Amniotic epithelial cell (primary cell): ENCODE results near the gene BCL2A1.
A peak's percentile ranks its signal among the peaks of the same experiment; 100 is the strongest.
"Not testable (repeated sequence)": the region's sequence is repeated elsewhere in the genome, so short reads cannot be mapped to it uniquely, and the experiment has no call there.

Experiments used
- DNase-seq: peaks from one replicate; pipeline ENCODE4 v3.0.0-alpha.2; 2010; ENCODE audit warnings: low read depth

Gene BCL2A1

DNA sequence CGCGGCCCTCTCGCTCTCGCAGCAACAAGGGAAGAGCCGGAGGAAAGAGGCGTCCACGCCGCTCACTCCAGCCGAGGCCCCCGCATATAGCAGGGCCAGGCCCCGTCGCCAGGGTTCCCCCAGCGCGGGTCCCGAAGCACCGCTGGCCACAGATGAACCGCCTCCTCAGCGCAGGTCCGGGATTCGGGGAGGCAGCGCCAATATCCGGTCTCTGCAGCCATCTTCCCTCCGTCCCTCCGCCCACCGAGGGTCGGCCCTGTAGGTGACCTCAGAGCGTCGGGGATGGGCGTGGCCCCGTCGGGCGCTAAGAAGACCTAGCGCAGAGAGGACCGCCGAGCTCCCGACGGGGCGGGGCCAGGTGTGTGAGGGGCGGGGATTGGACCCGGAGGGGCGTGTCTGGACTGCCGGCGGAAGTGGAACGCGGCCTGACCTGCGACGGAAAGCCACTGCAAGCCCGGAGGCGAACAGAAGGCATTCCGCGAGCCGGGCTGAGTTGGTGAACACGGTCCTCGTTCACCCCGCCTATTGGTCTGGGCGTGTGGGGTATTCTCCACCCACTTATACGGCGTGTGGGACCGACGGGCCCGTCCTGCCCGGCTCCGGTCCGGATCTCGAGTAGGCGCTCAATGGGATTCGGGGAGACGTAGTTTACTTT, 47.4 kb downstream of the BCL2A1 start:
- DNase-seq = peak; percentile 96

DNA sequence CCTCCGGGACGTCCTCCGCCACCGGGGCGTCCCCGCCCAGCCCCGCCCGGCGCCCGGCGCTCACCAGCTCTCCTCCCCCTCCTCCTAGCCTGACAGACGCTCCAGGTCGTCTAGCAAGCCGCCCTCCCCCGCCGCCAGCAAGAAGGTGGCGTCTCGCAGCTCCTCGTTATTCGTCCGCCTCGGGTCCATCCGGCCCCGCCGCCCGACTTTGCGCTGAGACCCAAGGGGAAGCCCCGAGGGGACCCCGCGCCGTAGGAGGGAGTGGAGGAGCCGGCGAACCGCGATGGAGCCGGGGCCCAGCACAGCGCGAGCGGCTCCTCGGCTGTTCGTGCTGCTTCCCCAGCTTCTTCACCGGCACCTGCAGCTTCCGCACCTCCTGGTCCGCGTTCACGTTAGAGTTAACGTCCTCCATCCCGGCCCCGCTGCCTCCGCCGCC, 47.9 kb downstream of the BCL2A1 start:
- peak; percentile 45 for DNase-seq

DNA sequence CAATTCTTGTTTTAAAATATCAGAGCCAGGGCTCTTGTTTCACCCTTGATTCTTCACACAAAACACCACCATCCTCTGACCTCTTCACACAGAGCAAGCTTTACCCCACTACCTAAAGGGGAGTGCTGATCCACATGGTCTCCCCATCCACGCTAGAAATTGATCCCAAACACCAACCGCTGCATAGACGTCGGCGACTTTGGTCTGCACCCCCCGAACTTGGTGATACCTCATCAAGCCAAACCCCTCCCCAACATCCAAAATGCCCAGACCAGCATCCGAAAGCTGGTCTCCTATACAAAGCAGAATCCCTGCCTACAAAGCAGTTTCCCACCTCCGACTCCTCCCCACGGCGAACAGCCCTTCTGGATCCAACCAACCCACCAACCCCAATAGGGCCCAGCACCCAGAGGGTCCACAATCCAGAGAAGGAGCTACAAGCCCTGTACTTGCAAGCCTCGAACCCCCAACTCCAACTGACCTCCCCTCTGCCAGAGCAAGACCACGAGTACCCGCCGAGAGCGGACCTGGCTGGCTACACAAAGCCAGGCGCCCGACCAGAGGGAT, 48.4 kb downstream of the BCL2A1 start:
- no peak for DNase-seq

DNA sequence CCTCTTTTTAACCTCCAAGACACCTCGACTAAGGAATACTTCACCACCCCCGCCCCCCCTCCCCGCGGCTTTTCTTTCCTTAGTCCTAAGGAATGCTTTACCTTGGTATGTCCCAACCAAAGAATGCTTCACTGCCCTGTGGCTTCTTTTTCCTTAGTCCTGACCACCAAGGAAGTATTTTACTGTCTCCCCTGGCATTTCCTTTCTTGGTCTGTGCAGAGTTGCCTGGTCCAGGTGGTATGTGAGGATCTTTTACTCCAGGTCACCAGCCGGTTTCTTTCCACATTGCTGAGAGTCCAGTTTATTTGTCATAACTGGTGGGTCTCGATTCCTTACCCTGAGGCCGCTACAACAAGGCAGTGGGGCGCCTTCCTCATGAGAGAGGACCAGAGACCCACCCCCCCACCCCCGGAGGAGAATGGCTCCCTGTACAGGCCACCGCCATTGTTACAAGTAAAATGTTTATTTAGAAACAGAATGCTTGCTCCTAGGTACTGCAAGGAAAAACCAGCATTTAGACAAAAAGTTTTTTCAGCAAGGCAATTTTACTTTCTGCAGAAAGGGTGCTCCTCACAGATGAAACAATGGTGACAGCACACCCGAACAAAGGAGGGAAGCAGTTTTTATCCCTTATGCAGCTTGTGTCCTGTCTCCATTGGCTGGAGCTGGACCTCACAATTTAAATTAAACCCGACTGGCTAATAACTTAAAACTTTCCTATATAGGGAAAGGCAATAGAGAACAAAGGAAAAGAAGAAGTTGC, 51.1 kb downstream of the BCL2A1 start:
- DNase-seq = no peak

DNA sequence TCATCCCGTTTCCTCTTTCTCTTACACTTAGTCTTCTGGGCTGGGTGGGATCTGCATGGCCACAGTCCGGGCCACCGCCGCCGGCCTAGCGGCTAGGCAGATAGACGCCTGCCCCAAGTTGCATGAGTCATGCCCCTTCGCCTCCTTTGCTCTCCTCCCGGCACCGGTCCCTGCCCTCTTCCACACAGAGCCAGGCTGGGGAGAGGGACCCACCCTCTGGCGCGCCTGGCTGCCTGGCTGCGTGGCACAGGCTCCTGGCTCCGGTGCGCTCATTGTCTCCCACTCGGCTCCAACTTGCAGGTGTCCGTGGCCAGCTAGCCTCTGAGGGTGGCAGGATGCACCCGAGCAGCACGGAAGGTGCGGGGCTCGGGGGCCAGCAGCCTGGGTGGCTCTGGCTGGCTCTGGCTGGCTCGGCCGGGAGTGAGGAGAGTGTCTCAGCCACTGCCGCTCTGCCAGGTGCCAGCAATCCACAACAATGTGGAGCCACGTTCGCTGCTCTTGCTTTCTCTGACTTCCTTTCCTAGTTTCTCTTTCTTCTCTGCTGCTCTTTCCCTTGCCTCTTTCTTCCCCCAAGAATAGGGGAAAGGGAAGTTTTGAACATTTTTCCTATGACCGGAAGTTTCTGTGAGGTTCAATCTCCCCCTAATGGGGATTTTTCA, 51.8 kb downstream of the BCL2A1 start:
- no peak for DNase-seq

DNA sequence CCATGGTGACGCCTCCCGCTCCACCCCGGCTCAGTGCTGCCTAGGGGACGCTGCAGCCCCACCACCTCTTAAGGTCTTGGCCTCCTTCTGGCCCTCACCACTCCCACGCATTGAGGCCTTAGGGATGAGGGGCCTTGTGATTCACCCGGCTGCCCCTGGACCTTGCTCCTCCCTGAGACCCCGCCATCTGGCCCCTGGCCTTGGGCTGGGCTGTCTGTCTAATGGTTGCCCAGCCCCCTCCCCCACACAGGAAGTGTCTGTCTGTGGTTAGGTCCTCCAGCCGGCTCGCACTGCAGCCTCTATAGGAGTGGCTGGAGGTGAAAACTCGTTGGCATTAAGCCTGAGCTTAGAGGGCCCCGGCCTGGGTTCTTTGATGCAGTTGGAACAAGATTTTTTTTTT, 52.7 kb downstream of the BCL2A1 start:
- peak; percentile 51 for DNase-seq

DNA sequence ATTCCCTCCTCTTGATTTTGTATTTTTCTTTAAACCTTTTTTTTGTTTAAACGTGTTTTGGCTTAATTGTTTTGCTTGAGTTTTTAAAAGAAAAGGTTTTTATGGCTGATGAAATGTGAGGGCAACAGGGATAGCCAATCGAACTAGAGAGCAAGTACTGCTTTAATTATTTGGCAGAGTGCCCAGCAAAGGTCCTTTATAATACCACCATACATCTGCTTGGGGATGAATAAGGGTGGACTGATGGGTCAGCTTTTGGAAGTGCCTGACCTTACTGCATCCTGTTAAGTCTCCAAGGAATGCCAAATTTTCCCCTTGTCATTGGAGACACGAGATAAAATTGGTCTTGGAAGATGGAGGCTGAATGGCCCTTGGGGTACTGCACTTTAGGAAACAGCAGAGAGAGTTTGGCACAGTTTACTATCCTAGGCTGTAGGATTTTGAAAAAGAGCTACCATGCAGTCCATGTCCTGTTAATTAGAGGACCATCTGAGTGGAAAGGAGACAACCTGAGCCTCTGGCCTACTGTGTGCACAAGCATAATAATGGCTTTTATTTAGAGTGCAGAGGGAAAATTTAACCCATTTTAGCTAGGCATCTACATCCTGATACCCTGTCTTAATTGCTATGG, 54.4 kb downstream of the BCL2A1 start:
- DNase-seq = no peak

DNA sequence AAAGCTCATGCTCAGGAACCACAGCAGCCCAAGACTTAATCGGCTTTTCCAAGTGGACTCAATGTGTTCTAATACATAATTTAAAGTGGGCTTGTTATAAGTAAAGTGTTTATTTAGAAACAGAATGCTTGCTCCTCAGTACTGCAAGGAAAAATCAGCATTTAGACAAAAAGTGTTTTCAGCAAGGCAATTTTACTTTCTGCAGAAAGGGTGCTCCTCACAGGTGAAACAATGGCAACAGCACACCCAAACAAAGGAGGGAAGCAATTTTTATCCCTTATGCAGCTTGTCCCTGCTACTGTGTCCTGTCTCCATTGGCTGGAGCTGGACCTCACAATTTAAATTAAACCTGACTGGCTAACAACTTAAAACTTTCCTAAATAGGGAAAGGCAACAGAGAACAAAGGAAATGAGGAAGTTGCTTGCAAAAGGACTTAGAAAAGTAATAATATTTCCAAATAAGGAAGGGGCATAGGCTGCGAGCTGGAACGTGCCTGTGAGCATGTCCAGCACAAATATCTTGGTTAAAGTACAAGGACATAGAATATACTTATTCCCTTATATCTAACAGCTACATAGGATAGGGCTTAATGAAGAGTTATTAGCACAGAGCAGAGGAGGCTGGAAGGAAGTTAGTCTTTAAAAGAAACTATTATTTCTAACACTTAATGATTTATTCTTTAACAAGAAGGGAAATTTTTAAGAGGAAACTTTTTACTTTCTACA, 55.1 kb downstream of the BCL2A1 start:
- DNase-seq = not testable (repeated sequence)

DNA sequence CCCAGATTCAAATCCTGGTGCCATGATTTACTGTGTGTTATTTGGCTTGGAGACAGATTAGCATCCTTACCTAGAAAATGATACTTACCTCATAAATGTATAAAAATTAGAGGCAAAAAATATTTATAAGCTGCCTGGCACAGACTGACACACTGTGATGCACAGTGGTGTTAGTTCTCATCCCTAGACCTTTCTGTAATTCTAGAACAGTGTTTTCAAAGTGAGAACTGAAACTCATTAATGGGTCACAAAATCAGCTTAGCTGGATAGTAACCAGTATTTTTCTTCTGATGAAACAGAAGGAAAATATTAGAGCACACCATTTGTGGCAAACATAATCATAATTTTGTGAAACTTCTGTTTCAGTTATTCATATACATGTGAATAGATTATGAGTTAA, 56.3 kb downstream of the BCL2A1 start:
- no peak for DNase-seq
